Mucosa of rectum (tissue), 2 donors: ENCODE results near the gene MMEL1.

Source experiments
- H3K27ac ChIP-seq, 2 donors: one replicate each; pipeline ENCODE4 v1.7.0; 2013; ENCODE audit warnings: inconsistent platforms in 2 of 2, low read depth in 2 of 2, low read length in 2 of 2
- H3K27me3 ChIP-seq, 2 donors: one replicate each; pipeline ENCODE4 v1.7.0; 2013; ENCODE audit warnings: low read length in 2 of 2; ENCODE audit not compliant: control insufficient read depth in 2 of 2, insufficient read depth in 2 of 2
- H3K36me3 ChIP-seq, 2 donors: one replicate each; pipeline ENCODE4 v1.7.0; 2013; ENCODE audit warnings: low read length in 2 of 2; ENCODE audit not compliant: control insufficient read depth in 2 of 2, insufficient read depth in 2 of 2
- H3K4me1 ChIP-seq, 2 donors: one replicate each; pipeline ENCODE4 v1.7.0; 2013; ENCODE audit warnings: low read length in 2 of 2, mild to moderate bottlenecking in 1 of 2; ENCODE audit not compliant: control insufficient read depth in 2 of 2, insufficient read depth in 2 of 2
- H3K4me3 ChIP-seq, 2 donors: one replicate each; pipeline ENCODE4 v1.7.0; 2013; ENCODE audit warnings: low read length in 2 of 2
- H3K9ac ChIP-seq, 2 donors: one replicate each; pipeline ENCODE4 v1.7.0; 2013; ENCODE audit warnings: low read length in 2 of 2, low read depth in 1 of 2, mild to moderate bottlenecking in 1 of 2
- H3K9me3 ChIP-seq, 2 donors: one replicate each; pipeline ENCODE4 v1.7.0; 2013; ENCODE audit warnings: low read length in 2 of 2; ENCODE audit not compliant: control insufficient read depth in 2 of 2
- donor health status: healthy.
- donor health status: Normal muscosa, but diverticular disease.

MMEL1 gene

DNA sequence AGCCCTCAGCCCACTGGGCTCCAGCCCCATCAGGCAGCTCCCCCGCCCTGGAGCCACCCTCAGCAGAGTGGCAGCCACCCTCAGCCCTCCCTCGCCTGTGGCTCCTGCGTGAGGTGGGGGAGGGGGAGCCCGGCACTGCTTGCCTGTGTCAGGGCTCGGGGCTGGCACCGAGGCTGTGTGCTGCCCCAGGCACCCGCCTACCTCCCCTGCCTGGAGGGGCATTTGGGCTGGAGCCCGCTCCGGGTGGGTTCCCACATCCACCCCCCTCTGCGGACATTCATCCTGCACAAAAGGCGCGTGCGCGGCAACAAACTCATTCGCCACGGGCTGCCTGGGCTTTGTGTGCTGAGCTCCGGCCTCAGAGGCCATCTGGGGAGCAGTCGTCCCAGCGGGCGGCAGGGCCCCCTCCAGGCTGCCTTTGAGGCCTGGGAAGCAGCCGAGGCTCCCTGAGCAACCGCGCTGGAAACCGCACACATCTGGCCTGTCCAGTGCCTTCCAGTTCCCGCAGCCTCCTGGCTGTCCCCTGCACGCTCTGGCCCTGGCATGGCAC, 89.2 kb downstream of the MMEL1 start:
- no peak overlapping the region for H3K9ac ChIP-seq
- H3K27me3 ChIP-seq: peaks cover 0 to 3% of the 10 kb centered on the region in 2 donors
- H3K9me3 ChIP-seq: no peaks in the 10 kb centered on the region
- H3K4me3 ChIP-seq: no peak overlapping the region
- H3K36me3 ChIP-seq: no peaks in the 10 kb centered on the region
- H3K27ac ChIP-seq: no peak overlapping the region
- peaks cover 44 to 50% of the 10 kb centered on the region in 2 donors for H3K4me1 ChIP-seq

DNA sequence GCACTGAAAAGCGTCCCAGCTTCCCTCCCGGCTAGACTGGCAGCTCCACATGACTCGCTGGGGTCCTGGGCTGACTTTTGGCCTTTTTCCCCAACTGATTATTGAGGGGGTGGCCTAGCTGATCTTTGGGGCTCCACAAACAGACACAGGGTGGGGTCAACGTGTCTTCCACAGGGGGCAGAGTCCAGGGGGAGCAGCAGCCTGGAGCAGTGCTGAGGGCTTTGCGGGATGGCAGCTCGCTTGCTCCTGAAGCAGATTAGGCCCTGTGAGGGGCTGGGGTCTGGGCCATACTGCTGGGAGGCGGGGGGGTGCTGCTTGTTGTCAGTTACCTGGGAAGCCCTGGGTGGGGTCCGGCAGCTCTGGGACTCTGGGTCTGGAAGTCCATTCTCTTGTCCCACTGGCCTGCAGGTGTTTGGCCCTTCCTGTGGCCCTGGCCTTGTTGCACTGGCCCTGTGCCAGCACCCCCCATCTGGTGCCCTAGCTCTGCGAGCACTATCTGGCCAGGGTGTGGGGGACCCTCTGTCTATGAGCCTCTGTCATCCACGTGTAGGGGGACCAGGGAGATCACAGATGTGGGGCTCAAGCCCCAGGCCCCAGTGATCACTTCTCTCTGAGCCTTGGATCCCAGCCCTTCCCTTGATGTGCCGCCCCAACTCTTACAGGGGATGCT, 90.4 kb downstream of the MMEL1 start:
- H3K9me3 ChIP-seq: no peaks in the 10 kb centered on the region
- H3K27ac ChIP-seq: peak overlapping the region in 1 of 2 donors; percentile 23
- H3K36me3 ChIP-seq: no peaks in the 10 kb centered on the region
- no peak overlapping the region for H3K9ac ChIP-seq
- H3K4me1 ChIP-seq: peaks cover 37 to 38% of the 10 kb centered on the region in 2 donors
- peaks cover 0 to 5% of the 10 kb centered on the region in 2 donors for H3K27me3 ChIP-seq
- no peak overlapping the region for H3K4me3 ChIP-seq

DNA sequence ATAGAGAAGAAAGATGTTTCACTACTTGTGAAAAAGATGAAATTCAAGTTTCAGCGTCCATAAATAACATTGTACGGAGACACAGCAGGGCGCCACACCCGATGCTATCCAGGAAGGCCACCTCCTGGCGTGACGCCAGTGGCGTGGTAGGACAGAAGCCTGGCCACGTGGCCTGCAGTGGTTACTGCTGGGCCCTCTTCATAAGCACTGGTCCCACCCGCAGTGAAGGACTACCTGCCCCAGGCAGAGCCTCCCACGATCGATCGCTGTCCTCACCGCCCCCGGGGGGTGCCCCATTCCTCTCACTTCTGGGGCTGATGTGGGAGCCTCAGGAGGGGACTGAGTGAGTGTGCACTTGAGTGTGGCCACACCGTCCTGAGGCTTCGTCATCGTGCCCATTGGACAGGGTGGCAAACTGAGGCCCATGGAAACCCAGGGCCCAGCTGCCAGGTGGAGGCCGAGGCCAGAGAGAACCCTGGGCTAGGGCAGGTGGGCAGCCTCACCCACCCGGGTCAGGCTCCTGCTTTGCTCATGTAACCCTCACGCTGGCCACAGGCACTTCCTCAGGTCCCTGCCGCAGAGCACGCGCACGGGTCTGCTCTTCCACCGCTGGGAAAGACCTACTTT, 91.1 kb downstream of the MMEL1 start:
- Histone ChIP-seq H3K27ac (peak overlapping the region in 1 of 2 donors; percentile 23), H3K4me3 (no peak overlapping the region), H3K27me3 (peaks cover 0 to 5% of the 10 kb centered on the region in 2 donors), H3K4me1 (peaks cover 39% of the 10 kb centered on the region in 2 donors), H3K36me3 (no peaks in the 10 kb centered on the region), H3K9me3 (no peaks in the 10 kb centered on the region), H3K9ac (no peak overlapping the region)

DNA sequence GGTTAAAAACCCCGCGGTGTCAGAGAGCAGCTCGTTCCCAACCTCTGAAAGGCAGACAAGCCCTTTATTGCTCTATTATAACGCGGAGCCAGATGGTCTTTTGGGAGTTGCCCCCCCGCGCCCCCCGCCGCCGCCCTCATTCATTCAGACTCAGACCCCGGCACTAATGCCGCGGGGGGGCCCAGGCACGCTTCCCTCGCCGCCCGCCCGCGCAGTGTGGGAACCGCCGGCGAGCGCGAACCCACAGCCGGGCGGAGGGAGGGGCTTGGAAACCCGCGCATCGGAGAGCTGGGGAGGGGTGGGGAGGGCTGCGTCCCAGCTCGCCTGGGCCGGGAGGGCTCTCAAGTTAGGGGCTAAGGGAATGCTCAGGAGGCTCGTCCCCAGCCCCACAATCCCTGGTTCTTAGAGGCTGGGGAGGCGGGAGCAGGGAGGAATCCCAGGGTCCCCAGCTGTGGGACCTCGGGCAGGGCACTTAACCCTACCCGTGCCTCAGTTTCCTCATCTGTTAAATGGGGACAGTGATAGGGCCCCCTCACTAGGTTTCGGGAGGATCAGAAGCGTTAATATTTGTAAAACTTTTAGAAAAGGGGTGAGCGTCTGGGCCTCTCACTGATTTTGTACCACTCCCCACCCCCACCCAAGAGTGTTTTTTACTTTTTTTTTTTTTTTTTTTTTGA, 91.9 kb downstream of the MMEL1 start:
- peaks cover 37 to 38% of the 10 kb centered on the region in 2 donors for H3K4me1 ChIP-seq

More for the DNA sequence above, 91.9 kb downstream of the MMEL1 start:
- H3K9me3 ChIP-seq: no peaks in the 10 kb centered on the region
- peaks cover 0 to 9% of the 10 kb centered on the region in 2 donors for H3K27me3 ChIP-seq
- H3K27ac ChIP-seq: peak overlapping the region in 1 of 2 donors; percentile 23
- no peak overlapping the region for H3K9ac ChIP-seq
- H3K4me3 ChIP-seq: no peak overlapping the region
- H3K36me3 ChIP-seq: no peaks in the 10 kb centered on the region
